HEK293 (cell line): ENCODE measurements around the gene SLC26A1.

Experiments
- GLIS2 ChIP-seq: fragments of 450-650 bp; formaldehyde crosslinking; IDR thresholded peaks from 2 replicates; pipeline ENCODE4 v1.5.1; 2016; ENCODE audit warnings: missing biosample characterization, missing genetic modification characterization
- HOXC10 ChIP-seq: sonication (generic); formaldehyde crosslinking; IDR thresholded peaks from 2 replicates; pipeline ENCODE4 v1.8.1; 2023; ENCODE audit warnings: mild to moderate bottlenecking, missing genetic modification reagents
- HOXD13 ChIP-seq: sonication (generic); formaldehyde crosslinking; IDR thresholded peaks from 2 replicates; pipeline ENCODE4 v1.8.0; 2022; ENCODE audit warnings: missing genetic modification reagents, borderline replicate concordance
- KLF1 ChIP-seq: fragments of 450-650 bp; formaldehyde crosslinking; IDR thresholded peaks from 2 replicates; pipeline ENCODE4 v1.5.1; 2016; ENCODE audit warnings: missing biosample characterization, missing genetic modification characterization
- MEIS1 ChIP-seq: sonication (generic); formaldehyde crosslinking; IDR thresholded peaks from 2 replicates; pipeline ENCODE4 v1.8.1; 2022; ENCODE audit warnings: missing genetic modification reagents, mild to moderate bottlenecking, borderline replicate concordance
- WT1 ChIP-seq: fragments of 450-650 bp; formaldehyde crosslinking; IDR thresholded peaks from 2 replicates; pipeline ENCODE4 v1.5.1; 2016; ENCODE audit warnings: missing biosample characterization, missing genetic modification characterization
- ZNF146 ChIP-seq: fragments of 450-650 bp; formaldehyde crosslinking; IDR thresholded peaks from 2 replicates; pipeline ENCODE4 v1.5.1; 2016; ENCODE audit warnings: missing biosample characterization, missing genetic modification characterization
- ZNF2 ChIP-seq: fragments of 450-650 bp; formaldehyde crosslinking; IDR thresholded peaks from 2 replicates; pipeline ENCODE4 v1.5.1; 2016; ENCODE audit warnings: missing biosample characterization, missing genetic modification characterization
- ZNF202 ChIP-seq: fragments of 450-650 bp; formaldehyde crosslinking; IDR thresholded peaks from 2 replicates; pipeline ENCODE4 v1.5.1; 2016; ENCODE audit warnings: missing biosample characterization, missing genetic modification characterization, borderline replicate concordance
- ZNF211 ChIP-seq: fragments of 450-650 bp; formaldehyde crosslinking; IDR thresholded peaks from 2 replicates; pipeline ENCODE4 v1.5.1; 2016; ENCODE audit warnings: low read depth, missing biosample characterization, missing genetic modification characterization
- ZNF221 ChIP-seq: fragments of 450-650 bp; formaldehyde crosslinking; IDR thresholded peaks from 2 replicates; pipeline ENCODE4 v1.5.1; 2017; ENCODE audit warnings: missing biosample characterization, missing genetic modification characterization, borderline replicate concordance
- ZNF223 ChIP-seq: fragments of 450-650 bp; formaldehyde crosslinking; IDR thresholded peaks from 2 replicates; pipeline ENCODE4 v1.5.1; 2016; ENCODE audit warnings: missing biosample characterization, missing genetic modification characterization
- ZNF248 ChIP-seq: fragments of 450-650 bp; formaldehyde crosslinking; IDR thresholded peaks from 2 replicates; pipeline ENCODE4 v1.5.1; 2017; ENCODE audit warnings: missing biosample characterization, missing genetic modification characterization
- ZNF302 ChIP-seq: fragments of 450-650 bp; formaldehyde crosslinking; IDR thresholded peaks from 2 replicates; pipeline ENCODE4 v1.5.1; 2016; ENCODE audit warnings: missing biosample characterization, missing genetic modification characterization, low read depth
- ZNF391 ChIP-seq: fragments of 450-650 bp; formaldehyde crosslinking; IDR thresholded peaks from 2 replicates; pipeline ENCODE4 v1.5.1; 2016; ENCODE audit warnings: low read depth, missing biosample characterization, missing genetic modification characterization, borderline replicate concordance
- ZNF426 ChIP-seq: fragments of 450-650 bp; formaldehyde crosslinking; IDR thresholded peaks from 2 replicates; pipeline ENCODE4 v1.5.1; 2017; ENCODE audit warnings: missing biosample characterization, missing genetic modification characterization, mild to moderate bottlenecking, inconsistent platforms, moderate library complexity
- ZNF561 ChIP-seq: fragments of 450-650 bp; IDR thresholded peaks from 2 replicates; pipeline ENCODE4 v1.5.1; 2018; ENCODE audit warnings: missing biosample characterization, missing genetic modification characterization, borderline replicate concordance
- ZNF670 ChIP-seq: fragments of 450-650 bp; formaldehyde crosslinking; IDR thresholded peaks from 2 replicates; pipeline ENCODE4 v1.5.1; 2016; ENCODE audit warnings: missing biosample characterization, missing genetic modification characterization, low read depth
- ZNF747 ChIP-seq: fragments of 450-650 bp; formaldehyde crosslinking; IDR thresholded peaks from 2 replicates; pipeline ENCODE4 v1.5.1; 2016; ENCODE audit warnings: missing biosample characterization, missing genetic modification characterization
- ZNF768 ChIP-seq: fragments of 450-650 bp; formaldehyde crosslinking; IDR thresholded peaks from 2 replicates; pipeline ENCODE4 v1.5.1; 2018; ENCODE audit warnings: missing biosample characterization, mild to moderate bottlenecking, missing genetic modification characterization
- ZNF837 ChIP-seq: fragments of 450-650 bp; formaldehyde crosslinking; IDR thresholded peaks from 2 replicates; pipeline ENCODE4 v1.5.1; 2016; ENCODE audit warnings: missing biosample characterization, missing genetic modification characterization
- ZXDB ChIP-seq: fragments of 450-650 bp; formaldehyde crosslinking; IDR thresholded peaks from 2 replicates; pipeline ENCODE4 v1.5.1; 2016; ENCODE audit warnings: missing biosample characterization, missing genetic modification characterization
- TF ChIP-seq, protein P1 (sequence below): fragments of 450-650 bp; formaldehyde crosslinking; IDR thresholded peaks from 2 replicates; pipeline ENCODE4 v1.5.1; 2016; ENCODE audit warnings: missing biosample characterization, missing genetic modification characterization
- TF ChIP-seq, protein P2 (sequence below): fragments of 450-650 bp; formaldehyde crosslinking; IDR thresholded peaks from 2 replicates; pipeline ENCODE4 v1.5.1; 2016; ENCODE audit warnings: missing biosample characterization, missing genetic modification characterization
- TF ChIP-seq, protein P3 (sequence below): fragments of 450-650 bp; formaldehyde crosslinking; IDR thresholded peaks from 2 replicates; pipeline ENCODE4 v1.5.1; 2016; ENCODE audit warnings: missing biosample characterization, missing genetic modification characterization
- TF ChIP-seq, protein P4 (sequence below): fragments of 450-650 bp; formaldehyde crosslinking; IDR thresholded peaks from 2 replicates; pipeline ENCODE4 v1.5.1; 2017; ENCODE audit warnings: missing biosample characterization, missing genetic modification characterization
- TF ChIP-seq, protein P5 (sequence below): fragments of 450-650 bp; formaldehyde crosslinking; IDR thresholded peaks from 2 replicates; pipeline ENCODE4 v1.5.1; 2016; ENCODE audit warnings: missing biosample characterization, missing genetic modification characterization
- TF ChIP-seq, protein P6 (sequence below): fragments of 450-650 bp; formaldehyde crosslinking; optimal IDR thresholded peaks from 2 replicates; pipeline ENCODE3; 2016; ENCODE audit warnings: missing biosample characterization, mild to moderate bottlenecking, missing genetic modification characterization

The SLC26A1 gene

DNA sequence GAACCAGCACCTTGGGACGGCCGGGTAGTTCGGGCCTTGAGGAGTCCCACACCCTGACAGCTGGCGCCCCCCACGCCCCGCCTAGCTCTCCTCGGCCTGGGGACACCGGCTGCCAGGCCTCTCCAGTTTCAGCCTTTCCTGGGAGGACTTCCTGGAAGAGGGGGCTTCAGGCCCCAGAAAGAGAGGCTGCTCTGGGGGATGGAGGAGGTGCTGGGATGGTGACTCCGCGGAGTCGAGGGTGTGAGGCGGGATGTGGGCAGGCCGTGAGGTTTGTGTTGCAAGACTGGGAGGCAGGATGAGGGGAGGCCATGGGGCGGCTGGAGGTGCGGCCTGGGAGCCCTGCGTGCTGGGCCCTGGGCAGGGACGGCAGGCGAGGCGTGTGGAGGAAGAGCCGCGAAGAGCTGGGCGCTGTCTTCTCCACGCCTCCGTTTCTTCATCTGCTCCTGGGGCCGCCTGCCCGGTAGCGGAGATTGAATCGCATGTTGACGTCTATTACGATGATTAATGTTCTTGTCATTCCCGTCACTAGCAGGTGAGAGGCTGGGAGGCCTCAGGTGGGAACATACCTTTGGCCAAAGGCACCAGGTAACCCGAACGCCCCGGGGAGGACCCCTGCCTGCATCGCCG is 17.3 kb upstream of the SLC26A1 start (continued):
- no peak for TF ChIP-seq HOXC10
- TF ChIP-seq ZNF248 (tag by site-specific recombination) = no peak
- no peak for TF ChIP-seq HOXD13
- no peak for TF ChIP-seq ZNF670
- no peak for TF ChIP-seq ZNF202 (tag by site-specific recombination)
- TF ChIP-seq, protein P1, sequence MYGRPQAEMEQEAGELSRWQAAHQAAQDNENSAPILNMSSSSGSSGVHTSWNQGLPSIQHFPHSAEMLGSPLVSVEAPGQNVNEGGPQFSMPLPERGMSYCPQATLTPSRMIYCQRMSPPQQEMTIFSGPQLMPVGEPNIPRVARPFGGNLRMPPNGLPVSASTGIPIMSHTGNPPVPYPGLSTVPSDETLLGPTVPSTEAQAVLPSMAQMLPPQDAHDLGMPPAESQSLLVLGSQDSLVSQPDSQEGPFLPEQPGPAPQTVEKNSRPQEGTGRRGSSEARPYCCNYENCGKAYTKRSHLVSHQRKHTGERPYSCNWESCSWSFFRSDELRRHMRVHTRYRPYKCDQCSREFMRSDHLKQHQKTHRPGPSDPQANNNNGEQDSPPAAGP (tag by site-specific recombination) = peak; percentile 64
- no peak for TF ChIP-seq ZNF302
- TF ChIP-seq, protein P2, sequence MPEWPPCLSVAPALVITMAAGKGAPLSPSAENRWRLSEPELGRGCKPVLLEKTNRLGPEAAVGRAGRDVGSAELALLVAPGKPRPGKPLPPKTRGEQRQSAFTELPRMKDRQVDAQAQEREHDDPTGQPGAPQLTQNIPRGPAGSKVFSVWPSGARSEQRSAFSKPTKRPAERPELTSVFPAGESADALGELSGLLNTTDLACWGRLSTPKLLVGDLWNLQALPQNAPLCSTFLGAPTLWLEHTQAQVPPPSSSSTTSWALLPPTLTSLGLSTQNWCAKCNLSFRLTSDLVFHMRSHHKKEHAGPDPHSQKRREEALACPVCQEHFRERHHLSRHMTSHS = no peak
- TF ChIP-seq ZNF561 (tag by site-specific recombination) = no peak
- TF ChIP-seq, protein P3, sequence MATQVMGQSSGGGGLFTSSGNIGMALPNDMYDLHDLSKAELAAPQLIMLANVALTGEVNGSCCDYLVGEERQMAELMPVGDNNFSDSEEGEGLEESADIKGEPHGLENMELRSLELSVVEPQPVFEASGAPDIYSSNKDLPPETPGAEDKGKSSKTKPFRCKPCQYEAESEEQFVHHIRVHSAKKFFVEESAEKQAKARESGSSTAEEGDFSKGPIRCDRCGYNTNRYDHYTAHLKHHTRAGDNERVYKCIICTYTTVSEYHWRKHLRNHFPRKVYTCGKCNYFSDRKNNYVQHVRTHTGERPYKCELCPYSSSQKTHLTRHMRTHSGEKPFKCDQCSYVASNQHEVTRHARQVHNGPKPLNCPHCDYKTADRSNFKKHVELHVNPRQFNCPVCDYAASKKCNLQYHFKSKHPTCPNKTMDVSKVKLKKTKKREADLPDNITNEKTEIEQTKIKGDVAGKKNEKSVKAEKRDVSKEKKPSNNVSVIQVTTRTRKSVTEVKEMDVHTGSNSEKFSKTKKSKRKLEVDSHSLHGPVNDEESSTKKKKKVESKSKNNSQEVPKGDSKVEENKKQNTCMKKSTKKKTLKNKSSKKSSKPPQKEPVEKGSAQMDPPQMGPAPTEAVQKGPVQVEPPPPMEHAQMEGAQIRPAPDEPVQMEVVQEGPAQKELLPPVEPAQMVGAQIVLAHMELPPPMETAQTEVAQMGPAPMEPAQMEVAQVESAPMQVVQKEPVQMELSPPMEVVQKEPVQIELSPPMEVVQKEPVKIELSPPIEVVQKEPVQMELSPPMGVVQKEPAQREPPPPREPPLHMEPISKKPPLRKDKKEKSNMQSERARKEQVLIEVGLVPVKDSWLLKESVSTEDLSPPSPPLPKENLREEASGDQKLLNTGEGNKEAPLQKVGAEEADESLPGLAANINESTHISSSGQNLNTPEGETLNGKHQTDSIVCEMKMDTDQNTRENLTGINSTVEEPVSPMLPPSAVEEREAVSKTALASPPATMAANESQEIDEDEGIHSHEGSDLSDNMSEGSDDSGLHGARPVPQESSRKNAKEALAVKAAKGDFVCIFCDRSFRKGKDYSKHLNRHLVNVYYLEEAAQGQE (tag by site-specific recombination) = no peak
- no peak for TF ChIP-seq WT1 (tag by site-specific recombination)
- TF ChIP-seq ZNF221 (tag by site-specific recombination) = no peak
- no peak for TF ChIP-seq ZNF146 (tag by site-specific recombination)
- TF ChIP-seq GLIS2 = no peak; the same call in 1 of the 2 replicates
- no peak for TF ChIP-seq ZNF426 (tag by site-specific recombination)
- no peak for TF ChIP-seq ZNF837
- TF ChIP-seq ZNF391 (tag by site-specific recombination) = no peak
- no peak for TF ChIP-seq ZNF223 (tag by site-specific recombination)
- TF ChIP-seq ZNF768 = no peak
- TF ChIP-seq ZXDB (tag by site-specific recombination) = peak; percentile 33; the same call in 1 of the 2 replicates
- TF ChIP-seq, protein P4, sequence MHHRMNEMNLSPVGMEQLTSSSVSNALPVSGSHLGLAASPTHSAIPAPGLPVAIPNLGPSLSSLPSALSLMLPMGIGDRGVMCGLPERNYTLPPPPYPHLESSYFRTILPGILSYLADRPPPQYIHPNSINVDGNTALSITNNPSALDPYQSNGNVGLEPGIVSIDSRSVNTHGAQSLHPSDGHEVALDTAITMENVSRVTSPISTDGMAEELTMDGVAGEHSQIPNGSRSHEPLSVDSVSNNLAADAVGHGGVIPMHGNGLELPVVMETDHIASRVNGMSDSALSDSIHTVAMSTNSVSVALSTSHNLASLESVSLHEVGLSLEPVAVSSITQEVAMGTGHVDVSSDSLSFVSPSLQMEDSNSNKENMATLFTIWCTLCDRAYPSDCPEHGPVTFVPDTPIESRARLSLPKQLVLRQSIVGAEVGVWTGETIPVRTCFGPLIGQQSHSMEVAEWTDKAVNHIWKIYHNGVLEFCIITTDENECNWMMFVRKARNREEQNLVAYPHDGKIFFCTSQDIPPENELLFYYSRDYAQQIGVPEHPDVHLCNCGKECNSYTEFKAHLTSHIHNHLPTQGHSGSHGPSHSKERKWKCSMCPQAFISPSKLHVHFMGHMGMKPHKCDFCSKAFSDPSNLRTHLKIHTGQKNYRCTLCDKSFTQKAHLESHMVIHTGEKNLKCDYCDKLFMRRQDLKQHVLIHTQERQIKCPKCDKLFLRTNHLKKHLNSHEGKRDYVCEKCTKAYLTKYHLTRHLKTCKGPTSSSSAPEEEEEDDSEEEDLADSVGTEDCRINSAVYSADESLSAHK (tag by site-specific recombination) = no peak; the same call in 1 of the 2 replicates
- TF ChIP-seq ZNF211 = no peak
- TF ChIP-seq, protein P5, sequence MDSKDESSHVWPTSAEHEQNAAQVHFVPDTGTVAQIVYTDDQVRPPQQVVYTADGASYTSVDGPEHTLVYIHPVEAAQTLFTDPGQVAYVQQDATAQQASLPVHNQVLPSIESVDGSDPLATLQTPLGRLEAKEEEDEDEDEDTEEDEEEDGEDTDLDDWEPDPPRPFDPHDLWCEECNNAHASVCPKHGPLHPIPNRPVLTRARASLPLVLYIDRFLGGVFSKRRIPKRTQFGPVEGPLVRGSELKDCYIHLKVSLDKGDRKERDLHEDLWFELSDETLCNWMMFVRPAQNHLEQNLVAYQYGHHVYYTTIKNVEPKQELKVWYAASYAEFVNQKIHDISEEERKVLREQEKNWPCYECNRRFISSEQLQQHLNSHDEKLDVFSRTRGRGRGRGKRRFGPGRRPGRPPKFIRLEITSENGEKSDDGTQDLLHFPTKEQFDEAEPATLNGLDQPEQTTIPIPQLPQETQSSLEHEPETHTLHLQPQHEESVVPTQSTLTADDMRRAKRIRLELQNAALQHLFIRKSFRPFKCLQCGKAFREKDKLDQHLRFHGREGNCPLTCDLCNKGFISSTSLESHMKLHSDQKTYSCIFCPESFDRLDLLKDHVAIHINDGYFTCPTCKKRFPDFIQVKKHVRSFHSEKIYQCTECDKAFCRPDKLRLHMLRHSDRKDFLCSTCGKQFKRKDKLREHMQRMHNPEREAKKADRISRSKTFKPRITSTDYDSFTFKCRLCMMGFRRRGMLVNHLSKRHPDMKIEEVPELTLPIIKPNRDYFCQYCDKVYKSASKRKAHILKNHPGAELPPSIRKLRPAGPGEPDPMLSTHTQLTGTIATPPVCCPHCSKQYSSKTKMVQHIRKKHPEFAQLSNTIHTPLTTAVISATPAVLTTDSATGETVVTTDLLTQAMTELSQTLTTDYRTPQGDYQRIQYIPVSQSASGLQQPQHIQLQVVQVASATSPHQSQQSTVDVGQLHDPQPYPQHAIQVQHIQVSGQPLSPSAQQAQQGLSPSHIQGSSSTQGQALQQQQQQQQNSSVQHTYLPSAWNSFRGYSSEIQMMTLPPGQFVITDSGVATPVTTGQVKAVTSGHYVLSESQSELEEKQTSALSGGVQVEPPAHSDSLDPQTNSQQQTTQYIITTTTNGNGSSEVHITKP (tag by site-specific recombination) = no peak
- TF ChIP-seq ZNF2 = no peak
- TF ChIP-seq ZNF747 (tag by site-specific recombination) = no peak
- TF ChIP-seq MEIS1 = no peak
- no peak; the same call in 1 of the 2 replicates for TF ChIP-seq KLF1 (tag by site-specific recombination)
- TF ChIP-seq, protein P6, sequence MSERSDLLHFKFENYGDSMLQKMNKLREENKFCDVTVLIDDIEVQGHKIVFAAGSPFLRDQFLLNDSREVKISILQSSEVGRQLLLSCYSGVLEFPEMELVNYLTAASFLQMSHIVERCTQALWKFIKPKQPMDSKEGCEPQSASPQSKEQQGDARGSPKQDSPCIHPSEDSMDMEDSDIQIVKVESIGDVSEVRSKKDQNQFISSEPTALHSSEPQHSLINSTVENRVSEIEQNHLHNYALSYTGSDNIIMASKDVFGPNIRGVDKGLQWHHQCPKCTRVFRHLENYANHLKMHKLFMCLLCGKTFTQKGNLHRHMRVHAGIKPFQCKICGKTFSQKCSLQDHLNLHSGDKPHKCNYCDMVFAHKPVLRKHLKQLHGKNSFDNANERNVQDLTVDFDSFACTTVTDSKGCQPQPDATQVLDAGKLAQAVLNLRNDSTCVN (tag by site-specific recombination) = no peak
